Thoracic aorta (tissue), 2 donors: ENCODE results near the gene FAM107B. TPM values are rescaled to one million over a fixed set of nuclear protein-coding genes. Genes with fewer than 3 reads are reported as not detected.

Experiments
- ATAC-seq: fragments of 150-250 bp; one replicate; pipeline ENCODE4 v1.8.0; 2017; ENCODE audit warnings: low read depth; ENCODE audit not compliant: insufficient number of reproducible peaks, low FRiP score
- DNase-seq: peaks from one replicate; pipeline ENCODE4 v3.0.0-alpha.2; 2020; ENCODE audit warnings: low spot score
- H3K27ac ChIP-seq, 2 donors: fragments of 200-600 bp; sonication (generic); 1 replicate in 1 of 2; 2 replicates in 1 of 2; pipeline ENCODE4 v1.5.1; 2016; ENCODE audit warnings: mild to moderate bottlenecking in 2 of 2, moderate library complexity in 2 of 2
- H3K27me3 ChIP-seq: fragments of 200-600 bp; sonication (generic); replicated peaks from 2 replicates; pipeline ENCODE4 v1.6.0; 2016; ENCODE audit warnings: mild to moderate bottlenecking; ENCODE audit not compliant: insufficient read depth
- H3K36me3 ChIP-seq: fragments of 200-600 bp; sonication (generic); one replicate; pipeline ENCODE4 v1.5.1; 2016
- H3K4me1 ChIP-seq, 2 donors: fragments of 200-600 bp; sonication (generic); 1 replicate in 1 of 2; 2 replicates in 1 of 2; pipeline versions ENCODE4 v1.5.1 to v1.6.0; 2016; ENCODE audit warnings: low read depth in 2 of 2, mild to moderate bottlenecking in 1 of 2; ENCODE audit not compliant: control insufficient read depth in 1 of 2
- H3K4me3 ChIP-seq: fragments of 200-600 bp; sonication (generic); 2 replicates; pipeline ENCODE4 v1.5.1; 2016; ENCODE audit warnings: mild to moderate bottlenecking
- H3K9me3 ChIP-seq: fragments of 200-600 bp; sonication (generic); 2 replicates; pipeline ENCODE4 v1.5.1; 2016
- CTCF ChIP-seq: fragments of 200-600 bp; sonication (generic); IDR thresholded peaks from one replicate; pipeline ENCODE4 v1.5.1; 2019; ENCODE audit warnings: antibody characterized with exemption
- total RNA-seq, 2 donors: library from RNA; depleted of rRNA; stranded (reverse); fragments of >200 nt; gene quantifications; one replicate each; pipeline versions ENCODE4 v1.1.0 to v1.2.3, GENCODE V29; 2016

The FAM107B gene
- total RNA-seq, 2 donors from 2014 or later = 33.6 to 50.6 TPM

- H3K27ac ChIP-seq = peak overlapping the region; percentile 75 to 79
- peaks cover 21 to 44% of the 10 kb centered on the region in 2 donors for H3K4me1 ChIP-seq
- ATAC-seq = peak; percentile 81
- H3K27me3 ChIP-seq = no peaks in the 10 kb centered on the region
- peak overlapping the region; percentile 29 for H3K4me3 ChIP-seq
- no peaks in the 10 kb centered on the region for H3K36me3 ChIP-seq
- no peak for DNase-seq
- TF ChIP-seq CTCF = no peak
- no peaks in the 10 kb centered on the region for H3K9me3 ChIP-seq
Measured at GRCh38 chr10:14653271-14654161, 121.2 kb downstream of the FAM107B start.

- H3K4me3 ChIP-seq = no peak overlapping the region
- H3K36me3 ChIP-seq = no peaks in the 10 kb centered on the region
- no peak for TF ChIP-seq CTCF
- DNase-seq (no peak), ATAC-seq (no peak)
- H3K4me1 ChIP-seq = peaks cover 21 to 51% of the 10 kb centered on the region in 2 donors
- H3K9me3 ChIP-seq = no peaks in the 10 kb centered on the region
- peak overlapping the region; percentile 75 to 79 for H3K27ac ChIP-seq
- no peaks in the 10 kb centered on the region for H3K27me3 ChIP-seq
Measured at GRCh38 chr10:14652816-14653215, 121.9 kb downstream of the FAM107B start.

GRCh38 chr10:14652067-14652466 is 122.6 kb downstream of the FAM107B start:
- TF ChIP-seq CTCF = no peak
- no peaks in the 10 kb centered on the region for H3K9me3 ChIP-seq

GRCh38 chr10:14649739-14650138 is 125.0 kb downstream of the FAM107B start:
- Histone ChIP-seq H3K4me1 (peaks cover 23 to 56% of the 10 kb centered on the region in 2 donors), H3K36me3 (no peaks in the 10 kb centered on the region), H3K27ac (peak overlapping the region in 1 of 2 donors; percentile 80), H3K4me3 (no peak overlapping the region), H3K27me3 (no peaks in the 10 kb centered on the region), H3K9me3 (no peaks in the 10 kb centered on the region)
- DNase-seq (no peak), ATAC-seq (no peak)
- no peak for TF ChIP-seq CTCF

More at GRCh38 chr10:14652067-14652466, 122.6 kb downstream of the FAM107B start:
- Histone ChIP-seq H3K4me3 (no peak overlapping the region), H3K36me3 (no peaks in the 10 kb centered on the region), H3K27ac (peak overlapping the region; percentile 75 to 79), H3K4me1 (peaks cover 23 to 57% of the 10 kb centered on the region in 2 donors), H3K27me3 (no peaks in the 10 kb centered on the region)
- DNase-seq (no peak), ATAC-seq (no peak)

GRCh38 chr10:14648946-14649345 is 125.8 kb downstream of the FAM107B start:
- TF ChIP-seq CTCF = no peak
- no peak for ATAC-seq

More at GRCh38 chr10:14648946-14649345, 125.8 kb downstream of the FAM107B start:
- H3K9me3 ChIP-seq = no peaks in the 10 kb centered on the region
- DNase-seq = no peak
- peaks cover 23 to 48% of the 10 kb centered on the region in 2 donors for H3K4me1 ChIP-seq
- no peaks in the 10 kb centered on the region for H3K36me3 ChIP-seq
- peak overlapping the region; percentile 80 for H3K27ac ChIP-seq
- H3K4me3 ChIP-seq = peak overlapping the region; percentile 32
- no peaks in the 10 kb centered on the region for H3K27me3 ChIP-seq
